ENCODE results near the gene ASB18. TPM values are rescaled to one million over a fixed set of nuclear protein-coding genes. Genes with fewer than 3 reads are reported as not detected.

Gene ASB18
- total and polyA plus RNA-seq, 2 of the 8 experiments (the other 6 are each of a cell fraction or from before 2014, with no cell fraction given), result not detected

DNA sequence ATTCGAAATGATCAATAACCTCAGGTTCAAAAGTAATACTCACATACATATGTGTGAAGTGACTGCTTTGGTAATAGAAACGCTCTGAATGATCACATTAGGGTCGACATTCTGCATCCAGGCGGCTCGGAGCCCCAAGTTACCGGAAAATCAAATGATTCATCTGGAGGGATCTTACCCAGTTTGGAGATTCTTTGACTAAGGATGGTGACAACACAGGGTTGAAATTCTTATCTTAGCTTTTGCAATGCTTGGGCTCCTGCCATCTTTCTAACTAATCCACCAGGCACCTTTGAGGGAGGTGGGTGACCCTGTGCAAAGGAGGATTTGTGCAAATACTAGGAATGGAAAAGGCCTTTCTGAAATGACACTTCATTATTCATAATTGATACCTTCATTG lies 106.8 kb downstream of the ASB18 start:
- peaks cover 7% of the 10 kb centered on the region; the same call in 1 of the 2 replicates for H3K23me2 ChIP-seq (ENCODE audit: low read depth, low read length)
- peaks cover 0 to 2% of the 10 kb centered on the region in 2 experiments for H4K20me1 ChIP-seq (replicated peaks in 1 of 2; ENCODE audit: control insufficient read depth in 1 of 2, insufficient read depth in 2 of 2, low read length in 2 of 2)
- no peak overlapping the region for H2AFZ ChIP-seq (ENCODE audit: low read length)
- H3K18ac ChIP-seq (ENCODE audit: extremely low read depth, low read length), result no peak overlapping the region
- no peaks in the 10 kb centered on the region for H3K36me3 ChIP-seq (ENCODE audit: control insufficient read depth in 2 of 4, insufficient read depth in 4 of 4, low read length in 3 of 4)
- no peak overlapping the region for H3K14ac ChIP-seq (ENCODE audit: insufficient read length)
- no peaks in the 10 kb centered on the region; a peak in 2 of 4 replicates for H3K9me3 ChIP-seq (ENCODE audit: insufficient read depth in 2 of 2, low read depth in 1 of 2, low read length in 1 of 2)
- H3K27ac ChIP-seq (ENCODE audit: low read depth, low read length), result no peak overlapping the region
- H2BK12ac ChIP-seq (ENCODE audit: low read depth, low read length), result no peak overlapping the region
- peaks cover 4 to 35% (median 30%) of the 10 kb centered on the region in 4 experiments for H3K4me1 ChIP-seq (replicated peaks in 1 of 4; ENCODE audit: control insufficient read depth in 3 of 4, insufficient read depth in 4 of 4, low read length in 3 of 4)
- no peaks in the 10 kb centered on the region for H3K79me2 ChIP-seq (ENCODE audit: control insufficient read depth in 1 of 2, insufficient read depth in 2 of 2, low read length in 2 of 2)
- peak overlapping the region; percentile 84; the same call in 1 of the 2 replicates for H2AK5ac ChIP-seq (ENCODE audit: low read depth, low read length)
- no peak overlapping the region for H4K8ac ChIP-seq (ENCODE audit: extremely low read depth, insufficient read depth, low read length)
- no peaks in the 10 kb centered on the region for H3K79me1 ChIP-seq (ENCODE audit: low read depth, low read length)
- H4K5ac ChIP-seq (ENCODE audit: insufficient read length, low read depth, low read length), result no peak overlapping the region
- no peak overlapping the region for H3K23ac ChIP-seq (ENCODE audit: insufficient read length)
- DNase-seq (ENCODE audit: low read depth in 1 of 2, low spot score in 2 of 2) (no peak), FAIRE-seq (no peak)
- no peak overlapping the region for H2BK20ac ChIP-seq (ENCODE audit: low read length)
- CTCF ChIA-PET (ENCODE audit: partially characterized antibody), result interaction anchor here (1.1 to 6.9 kb wide), 5 partner anchors 10 to 177 kb away, joined by 3 to 50 read pairs (median 15); partner anchors contain the start of gene GBX2
- H3K4ac ChIP-seq (replicated peaks; ENCODE audit: insufficient read length, low read depth, low read length), result no peak overlapping the region
- H4K91ac ChIP-seq (replicated peaks; ENCODE audit: insufficient read length, low read length), result no peak overlapping the region
- no peak overlapping the region for H2BK120ac ChIP-seq (replicated peaks; ENCODE audit: low read depth, low read length)
- H3K9ac ChIP-seq (replicated peaks in 1 of 4; ENCODE audit: extremely low read depth in 1 of 4, low read depth in 3 of 4, low read length in 3 of 4), result no peak overlapping the region
- H3K4me2 ChIP-seq (ENCODE audit: insufficient read depth in 1 of 2, low read depth in 2 of 2, low read length in 2 of 2), result no peak overlapping the region
- peaks cover 48 to 74% (median 65%) of the 10 kb centered on the region in 4 experiments for H3K27me3 ChIP-seq (replicated peaks in 1 of 4; ENCODE audit: control insufficient read depth in 3 of 4, extremely low read depth in 1 of 4, insufficient read depth in 3 of 4, low read length in 3 of 4)
- H2BK5ac ChIP-seq (ENCODE audit: low read depth, low read length), result no peak overlapping the region
- H3K4me3 ChIP-seq (ENCODE audit: extremely low read depth in 1 of 4, insufficient read depth in 2 of 4, low read depth in 3 of 4, low read length in 4 of 4), result no peak overlapping the region
- H2BK15ac ChIP-seq (ENCODE audit: low read length), result no peak overlapping the region
- 84% methylated on average over 6 of the region's 6 CpGs; no CpG with 5 or more reads in 1 of the 2 experiments for WGBS, 2 experiments (ENCODE audit: extremely low coverage in 1 of 2, insufficient coverage in 1 of 2, insufficient read length in 1 of 2, insufficient replicate concordance in 2 of 2, low coverage in 1 of 2, low lambda C conversion rate in 2 of 2, missing lambda C conversion rate in 1 of 2)
- POLR2A ChIA-PET (ENCODE audit: partially characterized antibody), result no interaction called here
- H3K56ac ChIP-seq (replicated peaks; ENCODE audit: insufficient read length, low read depth, low read length), result no peak overlapping the region

Data from H1 (cell line).